Keratinocyte (primary cell): Measurements from ENCODE around the gene GPR180. TPM values are rescaled to one million over a fixed set of nuclear protein-coding genes. Genes with fewer than 3 reads are reported as not detected.

ENCODE experiments used
- DNase-seq: peaks from one replicate; pipeline ENCODE4 v3.0.0-alpha.2; 2011; ENCODE audit warnings: low read depth, missing footprints, low spot score
- FAIRE-seq: peaks from 2 replicates; lab custom pipeline; 2011; peaks lifted over from hg19 to GRCh38; lab: Jason Lieb, UNC
- H2AFZ ChIP-seq: 2 replicates; pipeline ENCODE4 v1.6.0; 2012; ENCODE audit warnings: low read length, control low read depth, inconsistent platforms; ENCODE audit not compliant: control insufficient read depth
- H3K27ac ChIP-seq: 2 replicates; pipeline ENCODE4 v1.5.1; 2011; ENCODE audit warnings: low read length; ENCODE audit not compliant: control insufficient read depth, insufficient read depth
- H3K27me3 ChIP-seq: 3 replicates; pipeline ENCODE4 v1.6.0; 2011; ENCODE audit warnings: low read length; ENCODE audit not compliant: control insufficient read depth, insufficient read depth; ENCODE audit errors: extremely low read depth
- H3K36me3 ChIP-seq, 2 experiments: 2 replicates in 1 of 2; 3 replicates in 1 of 2; pipeline ENCODE4 v1.5.1; 2011; ENCODE audit warnings: low read length in 2 of 2, mild to moderate bottlenecking in 1 of 2; ENCODE audit not compliant: control insufficient read depth in 2 of 2, insufficient read depth in 2 of 2; ENCODE audit errors: extremely low read depth in 1 of 2
- H3K4me1 ChIP-seq: 3 replicates; pipeline ENCODE4 v1.5.1; 2011; ENCODE audit warnings: low read length; ENCODE audit not compliant: control insufficient read depth, insufficient read depth; ENCODE audit errors: extremely low read depth
- H3K4me2 ChIP-seq: 3 replicates; pipeline ENCODE4 v1.6.0; 2011; ENCODE audit warnings: low read depth, low read length; ENCODE audit not compliant: control insufficient read depth, insufficient read depth; ENCODE audit errors: extremely low read depth
- H3K4me3 ChIP-seq, 3 experiments: fragments of 200-600 bp in 1 of 3; sonication (generic) in 1 of 3; 2 replicates in 2 of 3; 3 replicates in 1 of 3; pipeline ENCODE4 v1.5.1; 2011 to 2016; ENCODE audit warnings: low read length in 3 of 3, mild to moderate bottlenecking in 3 of 3, control low read depth in 2 of 3, inconsistent platforms in 1 of 3, low read depth in 1 of 3, mixed read lengths in 1 of 3, mixed run types in 1 of 3, moderate library complexity in 1 of 3; ENCODE audit not compliant: control insufficient read depth in 2 of 3, insufficient read depth in 2 of 3; ENCODE audit errors: extremely low read depth in 1 of 3
- H3K79me2 ChIP-seq: 2 replicates; pipeline ENCODE4 v1.6.0; 2012; ENCODE audit warnings: low read length; ENCODE audit not compliant: control insufficient read depth, insufficient read depth
- H3K9ac ChIP-seq: 3 replicates; pipeline ENCODE4 v1.6.0; 2011; ENCODE audit warnings: low read length; ENCODE audit not compliant: control insufficient read depth, insufficient read depth; ENCODE audit errors: extremely low read depth
- H3K9me1 ChIP-seq: 3 replicates; pipeline ENCODE4 v1.6.0; 2011; ENCODE audit warnings: low read length; ENCODE audit not compliant: control insufficient read depth, insufficient read depth; ENCODE audit errors: extremely low read depth
- H3K9me3 ChIP-seq: 2 replicates; pipeline ENCODE4 v1.5.1; 2012; ENCODE audit warnings: low read depth, low read length; ENCODE audit not compliant: control insufficient read depth
- H4K20me1 ChIP-seq: 3 replicates; pipeline ENCODE4 v1.6.0; 2011; ENCODE audit warnings: low read length; ENCODE audit not compliant: control insufficient read depth, insufficient read depth; ENCODE audit errors: extremely low read depth
- EZH2 ChIP-seq: IDR thresholded peaks from one replicate; pipeline ENCODE4 v1.6.1; 2012; ENCODE audit warnings: inconsistent platforms, mild to moderate bottlenecking, low read length, moderate library complexity
- dilution Hi-C: fragments of 300-500 bp; cut with MboI; formaldehyde crosslinking; loops from one replicate; pipeline ENCODE4 v1.7.0; 2020; ENCODE audit warnings: low sequenced_read_pairs; ENCODE audit not compliant: extremely low pct_ligation_motif_present
- polyA plus RNA-seq, 5 experiments: library from polyadenylated mRNA; depleted of rRNA in 3 of 5; stranded (reverse) in 3 of 5; stranded (forward) in 1 of 5; unstranded in 1 of 5; fragments of >200 nt; gene quantifications; 1 replicate in 1 of 5; 2 replicates in 3 of 5; 3 replicates in 1 of 5; pipeline versions ENCODE4 v1.2.1 to v1.2.3, GENCODE V29; 2011 to 2012; ENCODE audit warnings: missing spikeins in 2 of 5, low read depth in 1 of 5, low replicate concordance in 1 of 5
- TF ChIP-seq, protein P1 (sequence below), 3 experiments: IDR thresholded peaks in 1 of 3; conservative IDR thresholded peaks in 1 of 3; optimal IDR thresholded peaks in 1 of 3; 2 replicates in 2 of 3; 3 replicates in 1 of 3; pipeline versions ENCODE3 to v1.5.1; 2011; ENCODE audit warnings: low read length in 3 of 3, mild to moderate bottlenecking in 3 of 3, moderate library complexity in 2 of 3, control low read depth in 1 of 3, inconsistent platforms in 1 of 3; ENCODE audit not compliant: insufficient read depth in 2 of 3; ENCODE audit errors: extremely low read depth in 1 of 3

Gene GPR180
- polyA plus RNA-seq, 1 donor (not counting 4 experiments of a cell fraction or from before 2014, with no cell fraction given) = 9.9 TPM

DNA sequence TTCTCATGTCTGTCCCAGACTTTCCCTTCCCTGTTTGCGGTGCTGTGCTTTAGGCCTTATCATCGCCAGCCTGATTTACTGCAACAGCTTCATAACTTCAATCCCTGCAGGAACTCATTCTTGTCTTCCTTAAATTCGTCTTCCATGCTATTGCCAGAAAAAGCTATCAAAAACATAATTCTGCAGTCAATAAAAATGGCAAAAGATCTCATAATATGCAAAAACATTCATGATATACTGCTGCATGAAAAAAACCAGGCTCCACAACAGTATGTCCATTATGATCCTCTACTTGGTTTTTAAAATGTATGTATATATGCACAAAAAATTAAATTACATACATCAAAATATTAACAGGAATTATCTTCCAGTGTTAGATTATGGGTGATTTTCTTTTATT, 34.1 kb upstream of the GPR180 start:
- Histone ChIP-seq H2AFZ (no peak overlapping the region), H3K27me3 (no peaks in the 10 kb centered on the region), H3K4me3 (no peak overlapping the region), H3K4me2 (no peak overlapping the region), H3K9ac (no peak overlapping the region), H3K9me1 (no peaks in the 10 kb centered on the region), H3K27ac (no peak overlapping the region), H3K79me2 (no peaks in the 10 kb centered on the region), H3K4me1 (no peaks in the 10 kb centered on the region), H4K20me1 (no peaks in the 10 kb centered on the region), H3K9me3 (no peaks in the 10 kb centered on the region), H3K36me3 (peaks cover 6 to 11% of the 10 kb centered on the region in 2 experiments)
- TF ChIP-seq, protein P1, sequence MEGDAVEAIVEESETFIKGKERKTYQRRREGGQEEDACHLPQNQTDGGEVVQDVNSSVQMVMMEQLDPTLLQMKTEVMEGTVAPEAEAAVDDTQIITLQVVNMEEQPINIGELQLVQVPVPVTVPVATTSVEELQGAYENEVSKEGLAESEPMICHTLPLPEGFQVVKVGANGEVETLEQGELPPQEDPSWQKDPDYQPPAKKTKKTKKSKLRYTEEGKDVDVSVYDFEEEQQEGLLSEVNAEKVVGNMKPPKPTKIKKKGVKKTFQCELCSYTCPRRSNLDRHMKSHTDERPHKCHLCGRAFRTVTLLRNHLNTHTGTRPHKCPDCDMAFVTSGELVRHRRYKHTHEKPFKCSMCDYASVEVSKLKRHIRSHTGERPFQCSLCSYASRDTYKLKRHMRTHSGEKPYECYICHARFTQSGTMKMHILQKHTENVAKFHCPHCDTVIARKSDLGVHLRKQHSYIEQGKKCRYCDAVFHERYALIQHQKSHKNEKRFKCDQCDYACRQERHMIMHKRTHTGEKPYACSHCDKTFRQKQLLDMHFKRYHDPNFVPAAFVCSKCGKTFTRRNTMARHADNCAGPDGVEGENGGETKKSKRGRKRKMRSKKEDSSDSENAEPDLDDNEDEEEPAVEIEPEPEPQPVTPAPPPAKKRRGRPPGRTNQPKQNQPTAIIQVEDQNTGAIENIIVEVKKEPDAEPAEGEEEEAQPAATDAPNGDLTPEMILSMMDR (optimal IDR thresholded peaks at IDR 0.05 in 1 of 3, IDR thresholded peaks at IDR 0.05 in 1 of 3, conservative IDR thresholded peaks at IDR 0.05 in 1 of 3; ENCODE audit: extremely low read depth in 1 of 3, insufficient read depth in 2 of 3, low read length in 3 of 3) = no peak
- no peak for TF ChIP-seq EZH2
- FAIRE-seq (no peak), DNase-seq (no peak)
- dilution Hi-C loops = no loop called here

DNA sequence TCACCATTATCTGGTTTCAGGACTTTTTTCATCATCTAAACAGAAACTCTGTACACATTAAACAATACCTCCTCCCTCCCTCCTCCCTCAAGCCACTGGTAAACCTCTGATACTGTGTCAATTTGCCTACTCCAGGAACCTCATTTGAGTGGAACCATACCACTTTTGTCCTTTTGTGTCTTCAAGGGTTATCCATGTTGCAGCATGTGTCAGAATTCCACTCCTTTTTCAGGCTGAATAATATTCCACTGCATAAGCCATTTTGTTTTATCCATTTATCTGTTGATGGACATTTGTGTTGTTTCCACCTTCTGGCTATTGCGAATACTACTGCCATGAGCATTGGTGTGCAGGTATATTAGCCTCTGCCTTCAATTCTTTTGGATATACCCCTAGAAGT, 33.2 kb upstream of the GPR180 start:
- H3K9me3 ChIP-seq = no peaks in the 10 kb centered on the region
- H2AFZ ChIP-seq = no peak overlapping the region
- FAIRE-seq (no peak), DNase-seq (no peak)
- H3K79me2 ChIP-seq = no peaks in the 10 kb centered on the region
- no peaks in the 10 kb centered on the region for H3K27me3 ChIP-seq
- H3K9me1 ChIP-seq = no peaks in the 10 kb centered on the region
- no peak overlapping the region for H3K4me2 ChIP-seq
- peaks cover 11 to 13% of the 10 kb centered on the region in 2 experiments for H3K36me3 ChIP-seq
- no peak overlapping the region for H3K9ac ChIP-seq
- H3K4me3 ChIP-seq = no peak overlapping the region
- no peak overlapping the region for H3K27ac ChIP-seq
- TF ChIP-seq EZH2 = no peak
- TF ChIP-seq, protein P1 (optimal IDR thresholded peaks at IDR 0.05 in 1 of 3, IDR thresholded peaks at IDR 0.05 in 1 of 3, conservative IDR thresholded peaks at IDR 0.05 in 1 of 3; ENCODE audit: extremely low read depth in 1 of 3, insufficient read depth in 2 of 3, low read length in 3 of 3) = no peak
- dilution Hi-C loops = no loop called here
- no peaks in the 10 kb centered on the region for H3K4me1 ChIP-seq
- no peaks in the 10 kb centered on the region for H4K20me1 ChIP-seq
